GM23248 (cell line): ENCODE measurements around the gene NDNF. TPM values are rescaled to one million over a fixed set of nuclear protein-coding genes. Genes with fewer than 3 reads are reported as not detected.

ENCODE experiments used
- DNase-seq: peaks from one replicate; pipeline ENCODE4 v3.0.0-alpha.2; 2015
- H2AFZ ChIP-seq: fragments of 200-600 bp; sonication (generic); 2 replicates; pipeline ENCODE4 v1.6.1; 2016; ENCODE audit warnings: antibody characterized with exemption
- H3F3A ChIP-seq: fragments of 200-600 bp; sonication (generic); 2 replicates; pipeline ENCODE4 v1.6.1; 2016; ENCODE audit warnings: mild to moderate bottlenecking, antibody characterized with exemption, mixed run types; ENCODE audit not compliant: insufficient read depth
- H3K27ac ChIP-seq: fragments of 200-600 bp; sonication (generic); 2 replicates; pipeline ENCODE4 v1.5.1; 2016; ENCODE audit warnings: mild to moderate bottlenecking
- H3K27me3 ChIP-seq: fragments of 200-600 bp; sonication (generic); replicated peaks from 2 replicates; pipeline ENCODE4 v1.6.1; 2016; ENCODE audit warnings: mild to moderate bottlenecking; ENCODE audit not compliant: insufficient read depth
- H3K36me3 ChIP-seq: fragments of 200-600 bp; sonication (generic); 2 replicates; pipeline ENCODE4 v1.6.1; 2016; ENCODE audit warnings: low read depth, mild to moderate bottlenecking
- H3K4me1 ChIP-seq: fragments of 200-600 bp; sonication (generic); 2 replicates; pipeline ENCODE4 v1.6.1; 2016; ENCODE audit warnings: mild to moderate bottlenecking; ENCODE audit not compliant: insufficient read depth
- H3K4me2 ChIP-seq: fragments of 200-600 bp; sonication (generic); one replicate; pipeline ENCODE4 v1.6.1; 2016; ENCODE audit warnings: mild to moderate bottlenecking; ENCODE audit not compliant: unreplicated experiment
- H3K4me3 ChIP-seq: fragments of 200-600 bp; sonication (generic); 2 replicates; pipeline ENCODE4 v1.5.1; 2016; ENCODE audit warnings: mild to moderate bottlenecking
- H3K79me2 ChIP-seq: fragments of 200-600 bp; sonication (generic); 2 replicates; pipeline ENCODE4 v1.6.1; 2016; ENCODE audit warnings: mild to moderate bottlenecking; ENCODE audit not compliant: insufficient read depth
- H3K9ac ChIP-seq: fragments of 200-600 bp; sonication (generic); 2 replicates; pipeline ENCODE4 v1.6.1; 2016; ENCODE audit warnings: mild to moderate bottlenecking
- H3K9me2 ChIP-seq: fragments of 200-600 bp; sonication (generic); 2 replicates; pipeline ENCODE4 v1.6.1; 2016; ENCODE audit warnings: mixed run types, mild to moderate bottlenecking, moderate library complexity; ENCODE audit not compliant: insufficient read depth
- H3K9me3 ChIP-seq: fragments of 200-600 bp; sonication (generic); one replicate; pipeline ENCODE4 v1.6.1; 2017; ENCODE audit warnings: low read depth
- H4K20me1 ChIP-seq: fragments of 200-600 bp; sonication (generic); 2 replicates; pipeline ENCODE4 v1.6.0; 2016; ENCODE audit not compliant: insufficient read depth
- EZH2 ChIP-seq: fragments of 200-600 bp; sonication (generic); IDR thresholded peaks from 2 replicates; pipeline ENCODE4 v1.6.1; 2018; ENCODE audit warnings: antibody characterized with exemption, mild to moderate bottlenecking; ENCODE audit not compliant: insufficient read depth, poor library complexity, severe bottlenecking
- EZH2phosphoT487 ChIP-seq: fragments of 200-600 bp; sonication (generic); IDR thresholded peaks from 2 replicates; pipeline ENCODE4 v1.6.1; 2018; ENCODE audit warnings: antibody characterized with exemption, moderate library complexity, mild to moderate bottlenecking, low read depth; ENCODE audit not compliant: insufficient read depth
- WGBS, 2 experiments: methylation state at CpG; one replicate each; pipeline ENCODE4 v1.1.6; 2015 to 2017; ENCODE audit warnings: low lambda C conversion rate in 2 of 2, low coverage in 1 of 2; ENCODE audit errors: missing lambda C conversion rate in 2 of 2; 5-methylcytosine and 5-hydroxymethylcytosine counted together
- in situ Hi-C: fragments of 300-500 bp; cut with MboI; formaldehyde crosslinking; loops from 2 replicates; pipeline ENCODE4 v1.15.0; 2020
- polyA plus RNA-seq: library from polyadenylated mRNA; unstranded; fragments of >200 nt; fragmentation: Nextera tagmentation; extraction: Ambion mirVana; gene quantifications from 2 replicates; pipeline ENCODE4 v1.2.1, GENCODE V29; 2016
- total RNA-seq: library from RNA; depleted of rRNA; stranded (reverse); fragments of >200 nt; shearing (Covaris generic); gene quantifications from 2 replicates; pipeline ENCODE4 v1.2.3, GENCODE V29; 2014; rRNA removed

NDNF gene, protein sequence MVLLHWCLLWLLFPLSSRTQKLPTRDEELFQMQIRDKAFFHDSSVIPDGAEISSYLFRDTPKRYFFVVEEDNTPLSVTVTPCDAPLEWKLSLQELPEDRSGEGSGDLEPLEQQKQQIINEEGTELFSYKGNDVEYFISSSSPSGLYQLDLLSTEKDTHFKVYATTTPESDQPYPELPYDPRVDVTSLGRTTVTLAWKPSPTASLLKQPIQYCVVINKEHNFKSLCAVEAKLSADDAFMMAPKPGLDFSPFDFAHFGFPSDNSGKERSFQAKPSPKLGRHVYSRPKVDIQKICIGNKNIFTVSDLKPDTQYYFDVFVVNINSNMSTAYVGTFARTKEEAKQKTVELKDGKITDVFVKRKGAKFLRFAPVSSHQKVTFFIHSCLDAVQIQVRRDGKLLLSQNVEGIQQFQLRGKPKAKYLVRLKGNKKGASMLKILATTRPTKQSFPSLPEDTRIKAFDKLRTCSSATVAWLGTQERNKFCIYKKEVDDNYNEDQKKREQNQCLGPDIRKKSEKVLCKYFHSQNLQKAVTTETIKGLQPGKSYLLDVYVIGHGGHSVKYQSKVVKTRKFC
- 1.9 and 3.4 TPM in 2 replicates for total RNA-seq
- 3.1 and 4.5 TPM in 2 replicates for polyA plus RNA-seq

DNA sequence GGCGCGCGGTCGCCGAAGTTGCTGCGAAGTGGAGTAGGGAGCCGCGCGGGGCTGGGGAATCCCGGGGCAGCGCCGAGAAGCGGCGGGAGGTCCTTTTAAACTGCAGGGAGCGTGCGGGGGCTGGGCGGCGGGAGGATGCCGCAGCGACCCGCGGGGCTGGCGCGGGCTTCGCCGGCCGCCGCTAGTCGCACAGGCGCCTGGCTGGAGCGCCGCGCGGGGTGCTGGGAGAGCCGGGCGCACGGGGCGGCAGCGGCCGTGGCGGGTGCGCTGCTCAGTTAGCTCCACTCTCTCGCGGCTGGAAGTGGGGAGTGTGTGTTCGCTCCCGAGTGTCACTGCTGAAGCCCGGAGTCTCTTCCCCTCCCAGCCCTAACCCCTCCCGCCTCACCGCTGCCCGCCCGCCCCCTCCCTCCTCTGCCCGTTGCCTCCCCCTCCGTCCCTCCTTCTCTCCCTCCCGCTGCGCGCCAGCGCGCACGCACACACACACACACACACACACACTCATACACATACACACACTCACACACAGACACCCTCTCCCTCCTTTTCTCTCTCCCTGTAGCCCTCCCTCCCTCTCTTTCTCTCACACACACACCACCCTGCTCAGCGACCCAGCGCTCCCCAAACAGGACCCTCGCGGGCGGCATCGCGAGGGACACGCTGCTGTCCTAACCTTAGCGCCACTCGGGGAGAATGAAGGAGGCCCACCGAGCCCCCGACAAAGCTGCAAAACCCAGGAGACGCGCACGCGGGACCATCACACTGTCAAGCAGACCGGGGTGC, at the start of gene NDNF:
TSS of gene NDNF (minus strand) at position 312 of the 780 bp plus-strand sequence. CDS start 26,698 bp downstream, outside the sequence.
- peak; percentile 75 for DNase-seq
- Histone ChIP-seq H3K9me3 (no peaks in the 10 kb centered on the region), H3K4me3 (peak within 1 kb of the TSS; percentile 84), H3K4me2 (peak within 1 kb of the TSS; percentile 98), H3F3A (0 out of 2 replicates have a peak, but pooled peaks cover 10% of the 10 kb centered on the region), H4K20me1 (no peaks in the 10 kb centered on the region), H2AFZ (peak within 1 kb of the TSS; percentile 94), H3K27me3 (no peaks in the 10 kb centered on the region; the same call in 1 of the 2 replicates), H3K36me3 (no peaks in the 10 kb centered on the region), H3K79me2 (no peaks in the 10 kb centered on the region), H3K4me1 (0 out of 2 replicates have a peak, but pooled peaks cover 5% of the 10 kb centered on the region), H3K27ac (no peak within 1 kb of the TSS), H3K9ac (peak within 1 kb of the TSS; percentile 55), H3K9me2 (no peaks in the 10 kb centered on the region)
- in situ Hi-C loops, result no loop called here
- TF ChIP-seq EZH2phosphoT487 (no peak), EZH2 (no peak)
- 1 to 2% methylated on average over 20 to 61 of the region's 76 CpGs for whole genome bisulfite sequencing, 2 experiments

DNA sequence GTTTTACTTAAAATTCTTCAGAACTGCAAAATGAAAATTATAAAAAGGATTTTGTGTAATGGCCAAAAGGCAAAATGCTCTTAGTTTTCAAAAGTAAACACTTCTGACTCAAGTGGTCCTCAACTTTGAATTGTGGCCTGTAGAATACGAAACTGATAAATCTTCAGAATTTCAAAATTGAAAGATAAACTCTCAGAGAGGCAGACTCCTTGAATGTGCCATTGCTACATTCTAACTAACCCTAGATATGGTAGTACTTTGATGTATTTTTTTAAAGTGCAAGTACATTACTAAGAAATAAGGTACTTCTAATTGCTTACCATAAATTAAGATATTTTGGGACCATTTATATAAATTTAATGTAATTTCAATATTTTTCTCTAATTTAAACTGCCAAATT, 47.4 kb upstream of the NDNF start:
- Histone ChIP-seq H3K9me2 (no peaks in the 10 kb centered on the region), H3K27me3 (no peaks in the 10 kb centered on the region), H3K79me2 (no peaks in the 10 kb centered on the region), H3K4me3 (no peak overlapping the region), H4K20me1 (no peaks in the 10 kb centered on the region), H3K4me2 (no peak overlapping the region), H3K36me3 (no peaks in the 10 kb centered on the region), H3K9me3 (no peaks in the 10 kb centered on the region), H3K9ac (no peak overlapping the region), H2AFZ (no peak overlapping the region; the same call in 1 of the 2 replicates), H3K4me1 (no peaks in the 10 kb centered on the region), H3K27ac (no peak overlapping the region), H3F3A (no peaks in the 10 kb centered on the region)
- WGBS, 2 experiments, result 91 to 100% methylated on average over 1 of the region's 1 CpG
- no peak for DNase-seq
- in situ Hi-C loops, result no loop called here
- no peak for TF ChIP-seq EZH2phosphoT487
- TF ChIP-seq EZH2, result no peak

DNA sequence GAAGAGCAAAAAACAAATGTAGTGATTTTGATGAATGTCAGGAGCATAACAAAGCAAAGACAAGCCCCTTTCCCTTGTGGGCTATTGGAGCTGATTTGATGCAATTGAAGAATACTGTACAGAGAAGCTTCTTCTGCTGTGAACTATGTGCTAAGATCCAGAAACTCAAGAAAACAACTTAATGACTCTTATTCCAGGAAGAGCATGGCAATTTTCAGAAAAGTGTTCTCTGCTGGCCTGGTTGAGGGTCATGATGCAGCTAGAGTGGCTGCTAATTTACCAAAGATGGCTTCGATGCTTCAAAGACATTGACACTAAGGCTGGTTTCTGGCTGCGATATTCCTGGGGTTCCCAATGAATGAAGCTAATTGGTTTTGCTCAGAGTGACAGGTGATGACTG, 46.0 kb upstream of the NDNF start:
- DNase-seq, result no peak
- no peak overlapping the region for H3K9ac ChIP-seq
- H3K4me2 ChIP-seq, result no peak overlapping the region
- H3K27ac ChIP-seq, result no peak overlapping the region
- H3K36me3 ChIP-seq, result no peaks in the 10 kb centered on the region
- no peaks in the 10 kb centered on the region for H3K27me3 ChIP-seq
- H4K20me1 ChIP-seq, result no peaks in the 10 kb centered on the region
- H3F3A ChIP-seq, result no peaks in the 10 kb centered on the region
- H3K4me3 ChIP-seq, result no peak overlapping the region
- TF ChIP-seq EZH2phosphoT487 (no peak), EZH2 (no peak)
- H3K79me2 ChIP-seq, result no peaks in the 10 kb centered on the region
- H3K9me2 ChIP-seq, result no peaks in the 10 kb centered on the region
- H3K4me1 ChIP-seq, result no peaks in the 10 kb centered on the region
- in situ Hi-C loops, result no loop called here
- peak overlapping the region; percentile 32; the same call in 1 of the 2 replicates for H2AFZ ChIP-seq
- no peaks in the 10 kb centered on the region for H3K9me3 ChIP-seq
- 20 to 28% methylated on average over 2 of the region's 2 CpGs for WGBS, 2 experiments

DNA sequence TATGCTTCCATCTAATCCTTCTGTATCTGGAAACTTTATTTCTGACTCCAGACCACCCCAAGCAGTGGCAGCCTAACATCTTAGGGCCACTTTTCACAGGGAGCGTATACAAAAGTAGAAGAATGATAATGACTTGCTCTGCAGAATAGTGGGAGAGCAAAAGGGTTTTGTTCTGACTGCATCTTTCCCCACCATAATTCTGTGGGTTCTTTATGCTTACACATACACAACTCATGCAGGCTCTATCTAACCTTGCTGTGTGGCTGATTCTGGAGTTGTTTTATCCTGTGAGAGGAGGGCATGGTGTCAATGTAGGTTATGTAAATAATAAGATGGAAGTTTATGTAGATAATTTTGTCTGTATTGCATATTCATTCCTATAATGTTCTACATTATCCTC, 42.4 kb upstream of the NDNF start:
- in situ Hi-C loops, result no loop called here
- Histone ChIP-seq H3K36me3 (no peaks in the 10 kb centered on the region), H3K9me2 (no peaks in the 10 kb centered on the region), H3K4me2 (no peak overlapping the region), H3F3A (no peaks in the 10 kb centered on the region), H2AFZ (0 out of 2 replicates have a peak overlapping the region, but pooled peaks have one; percentile 15), H3K9me3 (no peaks in the 10 kb centered on the region), H3K79me2 (no peaks in the 10 kb centered on the region), H3K4me3 (no peak overlapping the region), H3K9ac (no peak overlapping the region), H3K27me3 (no peaks in the 10 kb centered on the region), H4K20me1 (no peaks in the 10 kb centered on the region), H3K4me1 (no peaks in the 10 kb centered on the region), H3K27ac (no peak overlapping the region)
- 100% methylated on average over 1 of the region's 1 CpG for WGBS, 2 experiments
- TF ChIP-seq EZH2, result no peak
- no peak for TF ChIP-seq EZH2phosphoT487
- DNase-seq, result no peak
